Activated naive CD4-positive, alpha-beta T cell treated with Interleukin-2 at 50 U/mL for 16 hours (primary cell): ENCODE data around the gene CYSTM1.
A peak's percentile ranks its signal among the peaks of the same experiment; 100 is the strongest.

Source experiments
- DNase-seq: peaks from one replicate; pipeline ENCODE4 v3.0.0-alpha.2; 2020

Gene CYSTM1

DNA sequence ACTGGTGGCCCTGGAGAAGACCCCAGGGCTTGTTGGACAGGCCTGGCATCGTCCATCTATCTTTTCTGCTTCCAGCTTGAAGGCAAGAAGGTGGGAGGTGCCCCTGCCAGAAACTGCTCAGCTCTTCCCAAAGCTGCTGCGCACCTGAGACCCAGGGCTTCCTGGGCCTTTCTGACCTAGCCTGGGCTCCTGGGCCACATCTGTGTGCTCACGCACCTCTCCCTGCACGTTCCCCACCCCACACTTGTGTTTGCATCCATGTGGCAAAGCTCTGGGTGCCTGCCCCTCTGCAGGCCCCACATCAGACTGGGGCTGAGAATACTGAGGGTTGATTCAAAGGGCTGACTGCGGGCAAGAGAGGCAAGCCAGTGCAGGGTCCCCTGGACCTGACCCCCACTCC lies 64.5 kb downstream of the CYSTM1 start:
- no peak for DNase-seq

DNA sequence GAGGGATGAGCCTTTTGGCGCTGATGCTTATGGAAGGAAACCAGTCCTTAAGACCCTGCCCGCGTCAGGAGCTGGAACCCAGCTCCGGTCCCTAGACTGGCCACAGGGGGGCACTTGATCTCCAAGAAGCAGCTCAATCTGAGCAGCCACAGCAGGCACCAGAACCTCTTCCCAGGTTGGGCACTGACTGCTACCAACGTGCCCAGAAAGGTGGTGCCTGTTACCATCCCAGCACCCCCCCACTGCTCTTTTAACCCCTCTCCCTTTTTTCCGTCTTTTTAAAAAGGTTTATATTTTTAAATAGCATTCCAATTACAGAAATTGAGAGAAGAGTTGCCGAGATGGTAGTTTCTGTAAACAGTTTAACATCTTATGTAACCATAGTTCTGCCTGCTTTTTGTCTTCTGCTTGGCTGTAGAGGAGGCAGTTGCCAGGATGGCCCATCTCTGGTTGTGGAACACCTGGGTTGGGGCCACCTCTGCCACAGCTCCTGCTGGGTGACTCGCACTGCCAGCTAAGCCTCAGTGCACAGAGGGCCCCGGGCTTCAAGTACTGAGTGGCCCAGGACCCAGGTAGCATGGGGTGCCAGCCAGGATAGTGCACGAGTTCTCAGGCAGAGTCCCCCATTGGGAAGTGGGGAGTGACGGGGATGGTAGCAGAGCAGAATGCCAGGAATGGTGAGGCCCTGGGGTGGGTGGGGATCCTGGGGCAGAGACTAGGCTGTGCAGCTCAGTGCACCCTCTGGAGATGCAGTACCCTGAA lies 65.1 kb downstream of the CYSTM1 start:
- DNase-seq = peak; percentile 65

DNA sequence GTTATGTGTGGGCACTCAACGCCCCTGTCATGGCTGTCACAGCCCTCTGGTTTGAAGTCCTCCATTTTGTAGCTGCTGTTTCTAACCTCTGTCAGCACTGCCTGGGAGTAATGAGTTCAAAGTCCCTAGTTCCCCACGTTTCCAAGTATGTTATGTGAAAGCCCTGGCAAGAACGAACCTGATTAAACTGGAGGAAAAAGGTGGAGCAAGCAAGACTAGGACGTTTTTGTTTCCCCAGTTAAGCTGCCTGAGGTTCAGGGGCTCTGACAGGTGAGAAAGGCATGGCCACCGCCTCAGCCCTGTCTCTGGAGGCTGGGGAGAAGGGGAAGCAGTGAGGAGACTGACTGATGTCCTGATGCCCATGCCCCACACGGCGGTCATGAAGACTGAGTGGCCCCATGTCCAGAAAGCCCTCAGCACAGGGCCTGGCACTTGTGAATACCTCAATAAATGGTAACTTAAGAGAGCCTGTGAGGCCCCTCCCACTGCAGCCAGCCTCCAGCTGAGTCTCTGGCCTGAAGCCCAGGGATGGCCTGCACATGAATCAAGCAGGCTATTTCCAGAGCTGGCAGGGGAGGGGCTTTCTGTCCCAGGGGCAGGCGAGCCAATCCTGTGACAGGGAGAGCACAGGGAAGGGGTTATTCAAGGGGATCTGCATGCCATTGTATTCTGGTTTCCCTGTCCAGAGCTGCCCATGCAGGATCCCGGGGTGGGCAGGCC lies 66.2 kb downstream of the CYSTM1 start:
- DNase-seq = no peak

DNA sequence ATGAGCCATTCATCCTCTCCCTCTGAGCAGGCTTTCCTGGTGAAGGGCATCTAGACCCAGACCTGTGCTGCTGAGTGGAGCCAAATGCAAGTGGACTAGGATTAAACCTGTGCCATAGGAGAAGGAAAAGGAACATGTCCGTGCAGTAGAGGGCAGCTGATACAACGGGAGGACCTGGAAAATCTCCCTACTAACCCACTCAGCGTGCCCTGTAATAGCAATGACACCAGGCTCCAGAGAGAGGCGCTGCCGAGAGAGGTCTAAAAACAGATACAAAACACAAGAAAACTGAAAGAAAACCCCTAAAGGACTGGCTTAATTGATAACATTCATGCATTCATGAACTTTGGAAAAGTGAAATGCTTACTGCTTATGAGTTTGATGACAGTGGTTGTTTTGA lies 67.1 kb downstream of the CYSTM1 start:
- no peak for DNase-seq

DNA sequence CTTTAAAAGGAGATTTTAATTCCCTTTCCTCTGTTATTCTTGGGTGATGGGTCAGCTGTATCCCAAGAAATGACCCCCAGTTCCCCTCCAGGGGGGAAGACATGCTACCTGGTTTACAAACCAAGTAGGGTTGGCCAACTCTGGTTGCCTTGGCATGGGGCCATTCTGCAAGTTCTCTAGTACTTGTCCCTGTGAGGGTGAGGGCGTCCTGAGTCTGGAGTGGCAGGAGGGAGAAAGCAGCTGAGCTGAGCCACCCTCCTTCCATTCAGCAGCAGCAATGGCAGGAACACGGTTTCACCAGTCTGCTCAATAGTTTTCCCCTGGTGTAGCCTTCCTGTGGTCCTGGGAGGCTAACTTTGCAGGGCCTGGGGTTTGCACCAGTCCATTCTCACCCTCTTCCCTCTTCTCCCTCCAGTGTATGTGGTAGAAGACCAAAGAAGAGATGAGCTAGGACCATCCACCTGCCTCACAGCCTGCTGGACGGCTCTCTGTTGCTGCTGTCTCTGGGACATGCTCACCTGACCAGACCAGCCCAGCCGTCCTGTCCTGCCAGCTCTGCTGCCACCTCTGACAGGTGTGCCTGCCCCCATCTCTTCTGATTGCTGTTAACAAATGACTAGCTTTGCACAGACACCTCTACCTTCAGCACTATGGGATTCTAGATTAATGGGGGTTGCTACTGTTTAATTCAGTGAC lies 68.0 kb downstream of the CYSTM1 start:
- no peak for DNase-seq

- no peak for DNase-seq
Measured at GRCh38 chr5:140243706-140244250, 68.8 kb downstream of the CYSTM1 start.

DNA sequence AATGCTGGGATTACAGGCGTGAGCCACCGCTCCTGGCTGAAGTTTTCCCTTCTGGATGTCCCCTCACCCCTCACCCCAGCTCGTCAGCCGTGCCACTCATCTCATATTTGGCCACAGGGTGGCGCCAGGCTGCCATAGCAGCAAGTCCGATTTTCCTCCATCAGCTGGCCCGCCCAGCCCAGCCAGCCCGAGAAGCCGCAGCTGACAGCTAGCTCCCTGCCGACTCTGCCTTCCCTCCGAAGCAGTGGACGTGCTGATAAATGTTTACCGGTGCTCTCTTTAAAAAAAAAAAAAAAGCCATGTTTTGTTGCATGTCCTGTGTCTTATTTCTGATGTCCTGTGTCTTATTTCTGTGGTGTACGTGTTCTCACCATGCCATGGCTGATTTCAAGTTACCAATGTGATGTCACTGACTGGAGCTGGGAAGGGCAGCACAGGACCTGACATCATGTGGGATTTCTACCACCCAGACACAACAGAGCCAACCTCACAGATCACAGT lies 69.6 kb downstream of the CYSTM1 start:
- peak; percentile 81 for DNase-seq

GRCh38 chr5:140245341-140245740 lies 70.4 kb downstream of the CYSTM1 start:
- DNase-seq = no peak

- no peak for DNase-seq
Measured at GRCh38 chr5:140245926-140246325, 70.9 kb downstream of the CYSTM1 start.

GRCh38 chr5:140246378-140247122 lies 71.6 kb downstream of the CYSTM1 start:
- no peak for DNase-seq

- no peak for DNase-seq
Measured at GRCh38 chr5:140248414-140248813, 73.4 kb downstream of the CYSTM1 start.

GRCh38 chr5:140249536-140249935 lies 74.5 kb downstream of the CYSTM1 start:
- no peak for DNase-seq

DNA sequence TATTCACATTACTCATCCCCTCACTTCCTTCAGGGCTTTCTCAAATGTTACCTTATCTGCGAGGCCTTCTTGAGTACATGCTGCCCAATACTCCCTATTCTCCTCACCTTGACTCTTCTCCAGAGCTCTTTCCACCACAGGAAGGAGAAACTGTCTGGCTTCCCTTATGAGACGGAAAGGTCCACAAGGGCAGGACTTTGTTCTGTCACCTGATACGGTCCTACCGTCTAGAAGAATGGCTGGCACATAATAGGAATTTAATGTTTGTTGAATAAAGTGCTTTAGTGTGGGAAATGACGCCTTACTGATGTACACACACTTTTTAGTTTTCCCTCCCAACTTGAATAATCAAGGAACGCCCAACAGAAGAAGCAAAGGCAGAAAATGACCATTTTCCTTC lies 75.4 kb downstream of the CYSTM1 start:
- no peak for DNase-seq

DNA sequence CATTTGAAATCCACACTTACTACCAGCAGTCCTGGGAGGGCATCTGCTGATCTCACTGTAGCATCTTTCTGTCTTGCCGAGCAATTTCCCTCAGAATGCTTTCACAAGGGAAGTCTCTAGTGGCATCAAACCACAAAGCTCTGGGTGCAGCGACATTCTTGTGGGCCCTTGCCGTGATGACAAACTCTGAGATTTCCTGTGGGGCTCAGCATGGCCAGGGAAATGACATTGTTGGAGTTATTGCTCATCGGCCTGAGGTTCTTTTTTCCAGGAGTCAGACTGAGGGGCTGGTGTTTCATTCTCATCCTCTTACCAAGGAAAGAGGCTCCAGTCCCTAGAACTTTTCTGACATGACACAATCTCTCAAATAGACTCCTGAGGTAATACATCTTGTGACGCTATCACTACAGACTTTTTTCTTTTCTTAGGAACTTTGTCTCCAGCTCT lies 76.6 kb downstream of the CYSTM1 start:
- peak; percentile 76 for DNase-seq

- no peak for DNase-seq
Measured at GRCh38 chr5:140252470-140253126, 77.6 kb downstream of the CYSTM1 start.

DNA sequence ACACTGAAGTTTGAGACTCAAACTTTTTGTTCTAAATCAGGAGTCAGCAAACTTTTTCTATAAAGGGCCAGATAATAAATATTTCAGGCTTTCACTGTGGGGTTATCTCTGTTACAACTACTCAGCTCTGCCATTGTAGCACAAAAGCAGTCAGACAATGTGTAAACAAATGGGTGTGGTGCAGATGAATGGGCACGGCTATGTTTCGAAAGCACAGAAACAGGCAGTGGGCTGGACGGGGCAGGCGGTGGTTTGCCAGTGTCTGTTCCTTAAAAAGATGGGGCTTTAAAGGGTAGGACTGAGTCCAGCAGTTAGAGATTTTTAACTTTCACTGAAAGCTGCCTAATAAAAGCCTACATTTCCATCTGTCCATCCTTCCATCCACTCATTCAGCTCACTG lies 79.0 kb downstream of the CYSTM1 start:
- DNase-seq = no peak

GRCh38 chr5:140255460-140256157 lies 80.6 kb downstream of the CYSTM1 start:
- DNase-seq = no peak

GRCh38 chr5:140256726-140257125 lies 81.7 kb downstream of the CYSTM1 start:
- DNase-seq = no peak

DNA sequence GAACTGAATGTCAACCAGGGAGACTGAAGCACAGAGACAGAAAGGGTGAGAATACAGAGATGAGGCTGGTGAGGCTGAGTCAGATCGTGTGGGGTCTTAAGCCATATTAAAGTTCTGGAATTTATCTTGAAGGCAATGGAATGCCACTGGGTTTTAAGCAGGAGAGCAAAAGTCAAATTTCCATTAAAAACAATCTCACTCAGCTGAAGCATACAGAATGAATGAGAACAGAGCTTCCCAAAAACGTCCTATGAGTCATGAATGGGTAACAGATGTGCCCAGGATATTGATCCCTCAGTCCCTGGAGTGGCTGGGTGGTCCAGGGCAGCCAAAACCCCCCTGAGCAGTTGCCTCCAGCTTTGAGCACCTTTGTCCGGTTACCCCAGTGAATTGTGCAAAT lies 83.0 kb downstream of the CYSTM1 start:
- DNase-seq = no peak

DNA sequence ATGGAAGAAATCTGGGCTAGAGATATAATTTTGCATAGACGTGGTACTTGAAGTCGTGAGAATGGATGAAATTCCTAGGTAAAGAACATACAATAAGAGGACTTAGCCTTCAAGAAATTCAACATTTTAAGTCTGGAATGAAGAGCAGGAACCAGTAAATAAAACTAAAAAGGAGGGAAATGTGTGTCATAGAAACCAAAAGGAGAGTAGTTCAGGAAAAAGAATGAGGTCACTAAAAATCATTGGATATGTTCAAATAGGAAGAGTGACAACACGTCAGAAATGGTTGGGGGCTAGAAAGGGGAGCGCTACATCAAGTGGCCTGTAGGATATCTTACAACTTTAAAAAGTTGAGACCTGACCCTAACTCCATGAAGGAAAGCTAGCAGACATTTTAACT lies 83.9 kb downstream of the CYSTM1 start:
- DNase-seq = no peak

DNA sequence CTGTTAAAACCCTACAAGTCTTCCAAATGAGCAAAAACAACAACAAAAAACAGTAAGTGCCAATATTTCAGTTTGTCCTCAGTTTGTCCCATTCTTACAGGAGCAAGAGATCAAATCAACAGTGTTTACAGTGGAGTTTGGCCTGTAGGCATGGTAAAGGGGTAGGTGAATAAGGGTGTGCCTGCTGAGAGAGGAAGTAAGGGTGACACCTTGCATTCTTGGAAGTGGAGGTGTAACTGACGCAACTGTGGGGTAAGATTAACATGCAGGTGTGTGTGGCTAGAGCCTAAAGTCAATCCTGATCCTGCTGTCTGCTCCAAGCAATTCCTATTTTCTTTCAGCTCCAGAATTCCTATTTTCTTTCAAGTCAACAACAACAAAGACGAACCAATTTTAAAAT lies 84.5 kb downstream of the CYSTM1 start:
- DNase-seq = no peak
